NCI-H146 treated with DMSO at 0.1 percent for 48 hours (cell line): ENCODE measurements around the gene LINGO4.

Source experiments
- DNase-seq: peaks from one replicate; lab custom pipeline; 2025; ENCODE audit not compliant: unreplicated experiment; lab: John Stamatoyannopoulos, UW

LINGO4 gene

DNA sequence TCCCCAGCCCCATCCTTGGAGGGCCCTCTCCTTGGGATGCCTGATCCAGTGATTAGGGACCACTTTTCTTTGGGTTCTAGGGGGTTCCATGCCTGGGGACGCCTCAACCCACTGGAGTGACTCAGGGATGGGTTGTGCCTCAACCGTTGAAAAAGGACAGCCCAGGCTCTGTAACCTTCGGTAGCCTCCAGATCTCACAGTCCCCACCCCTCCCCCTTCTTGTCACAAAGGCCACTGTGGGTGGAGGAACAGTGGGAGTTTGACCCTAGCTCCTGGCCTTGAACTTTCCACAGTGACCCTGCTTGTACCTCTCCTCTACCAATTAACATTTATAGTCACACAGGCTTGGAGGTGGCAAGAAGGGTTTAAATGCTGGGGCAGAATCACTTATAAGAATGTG is 29.0 kb upstream of the LINGO4 start:
- DNase-seq, result no peak

DNA sequence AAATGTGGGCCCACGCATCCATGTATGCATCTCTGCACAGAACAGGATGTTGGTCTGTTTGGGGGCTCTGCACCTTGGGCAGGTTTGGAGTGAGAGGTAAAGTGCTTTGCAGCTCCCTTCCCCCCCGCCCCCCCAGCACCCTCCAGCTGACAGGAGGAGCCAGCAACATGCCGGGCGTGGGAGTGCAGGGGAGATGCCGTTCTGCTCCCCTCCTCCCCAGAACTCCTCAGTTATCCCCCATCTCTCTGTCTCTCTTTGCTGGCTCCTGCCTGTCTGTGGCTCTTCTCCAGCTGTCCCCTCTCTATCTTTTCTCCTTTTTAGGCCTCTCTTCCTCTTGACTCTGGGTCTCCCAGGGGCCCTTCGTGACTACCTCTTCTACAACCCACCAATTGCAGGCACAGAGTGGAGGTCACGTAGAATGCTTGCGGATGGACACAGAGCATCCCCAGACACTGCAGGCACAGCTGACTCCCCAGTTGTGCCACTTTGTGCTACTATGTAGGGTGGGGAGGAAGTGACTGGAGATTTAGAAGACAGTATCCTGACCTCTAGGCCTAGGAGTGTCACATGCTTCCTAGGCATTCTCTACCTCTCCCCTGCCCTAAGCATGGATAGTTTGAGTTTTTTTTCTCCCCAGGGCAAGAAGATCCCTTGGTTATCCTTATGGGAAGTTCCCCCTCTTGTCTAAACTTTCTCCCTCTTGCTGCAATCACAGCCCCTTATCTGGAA is 28.1 kb upstream of the LINGO4 start:
- DNase-seq, result no peak

DNA sequence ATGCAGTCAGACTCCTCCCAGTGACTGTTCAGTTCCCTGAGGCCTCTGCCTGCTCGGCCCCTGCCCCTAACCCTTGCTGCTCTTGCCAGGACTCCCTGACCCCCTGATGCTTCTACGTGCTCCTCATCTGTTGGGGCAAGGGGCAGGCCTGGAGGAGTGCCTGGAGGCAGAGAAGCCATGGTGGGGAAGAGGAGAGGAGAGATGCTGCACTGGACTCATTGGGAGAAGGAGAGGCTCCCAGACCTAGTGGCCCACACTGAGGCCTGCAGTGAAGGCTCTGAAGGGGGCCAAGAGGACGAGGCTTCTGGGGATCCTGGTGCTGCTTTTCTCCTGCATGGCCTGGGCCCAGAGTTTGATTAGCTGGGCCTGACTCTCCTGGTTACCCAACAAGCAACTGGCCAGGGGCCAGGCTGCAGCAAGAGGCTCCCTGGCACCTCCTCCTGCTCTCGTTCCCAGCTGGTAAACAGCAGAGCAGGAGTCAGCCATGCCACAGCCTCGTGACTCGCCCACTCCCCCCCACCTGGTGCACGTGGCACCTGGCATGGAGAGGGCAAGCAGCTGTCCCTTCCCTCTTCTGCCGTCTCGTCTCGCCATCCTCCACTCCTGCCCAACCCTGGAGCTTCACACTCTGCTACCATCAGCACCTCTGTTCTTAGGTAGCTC is 27.2 kb upstream of the LINGO4 start:
- no peak for DNase-seq

DNA sequence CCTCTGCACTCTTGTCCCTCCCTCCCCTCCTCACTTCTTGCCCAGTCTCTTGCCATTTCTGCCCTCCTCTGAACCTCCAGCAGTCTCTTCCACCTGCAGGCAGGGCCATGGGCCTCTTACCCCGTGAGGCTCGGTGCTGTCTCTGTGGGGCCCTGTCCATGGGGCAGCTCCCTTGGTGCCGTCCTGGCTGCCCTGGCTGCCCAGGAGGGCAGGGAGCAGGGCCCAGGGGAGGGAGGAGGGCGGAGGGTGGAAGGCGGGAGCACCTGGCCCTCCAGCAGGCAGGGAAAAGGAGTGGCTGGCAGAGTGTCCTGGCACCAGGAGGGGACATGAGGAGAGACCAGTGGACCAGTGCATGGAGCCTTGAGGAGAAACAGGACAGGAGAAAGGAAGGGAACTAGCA is 26.4 kb upstream of the LINGO4 start, which contains the start of gene RORC:
Gene RORC, minus strand, starts transcription at position 198 of the 400 bp plus-strand sequence. Its CDS starts 38 bp downstream, at position 160.
- DNase-seq, result no peak

DNA sequence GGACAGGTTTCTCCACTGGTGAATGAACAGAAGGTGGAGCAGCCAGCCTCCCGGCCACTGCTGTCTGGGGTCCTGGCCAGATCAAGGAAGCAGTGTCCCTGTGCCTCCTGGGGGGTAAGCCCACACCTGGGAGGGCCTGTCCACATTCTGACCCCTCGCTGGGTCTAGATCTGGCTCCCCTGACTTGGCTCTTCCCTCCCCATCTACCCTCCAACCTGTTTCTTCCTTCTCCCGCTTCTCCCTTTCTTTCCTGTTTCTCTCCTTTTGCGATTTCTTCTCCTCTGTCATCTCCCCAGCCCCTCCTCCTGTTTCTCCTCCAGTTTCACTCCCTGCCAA is 26.0 kb upstream of the LINGO4 start:
- DNase-seq, result no peak

DNA sequence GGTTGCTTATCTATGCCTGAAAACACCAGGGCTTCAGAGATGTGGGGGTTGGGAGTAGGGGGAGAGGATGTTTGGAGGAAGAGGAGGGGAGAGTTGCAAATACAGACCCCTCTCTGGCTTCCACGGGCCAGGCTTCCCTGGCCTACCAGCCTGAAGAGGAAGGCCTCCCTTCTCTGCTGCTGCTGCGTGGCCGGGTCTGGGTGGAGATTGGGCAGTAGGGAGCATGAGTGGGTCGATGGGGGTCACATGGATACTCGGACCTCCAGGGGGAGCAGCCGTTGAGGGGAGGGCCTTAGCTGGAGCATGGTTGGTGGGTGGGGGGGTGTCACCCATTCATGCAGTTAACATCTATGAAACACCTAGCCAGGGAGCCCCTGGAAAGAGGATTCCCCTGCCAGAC is 24.8 kb upstream of the LINGO4 start:
- no peak for DNase-seq

DNA sequence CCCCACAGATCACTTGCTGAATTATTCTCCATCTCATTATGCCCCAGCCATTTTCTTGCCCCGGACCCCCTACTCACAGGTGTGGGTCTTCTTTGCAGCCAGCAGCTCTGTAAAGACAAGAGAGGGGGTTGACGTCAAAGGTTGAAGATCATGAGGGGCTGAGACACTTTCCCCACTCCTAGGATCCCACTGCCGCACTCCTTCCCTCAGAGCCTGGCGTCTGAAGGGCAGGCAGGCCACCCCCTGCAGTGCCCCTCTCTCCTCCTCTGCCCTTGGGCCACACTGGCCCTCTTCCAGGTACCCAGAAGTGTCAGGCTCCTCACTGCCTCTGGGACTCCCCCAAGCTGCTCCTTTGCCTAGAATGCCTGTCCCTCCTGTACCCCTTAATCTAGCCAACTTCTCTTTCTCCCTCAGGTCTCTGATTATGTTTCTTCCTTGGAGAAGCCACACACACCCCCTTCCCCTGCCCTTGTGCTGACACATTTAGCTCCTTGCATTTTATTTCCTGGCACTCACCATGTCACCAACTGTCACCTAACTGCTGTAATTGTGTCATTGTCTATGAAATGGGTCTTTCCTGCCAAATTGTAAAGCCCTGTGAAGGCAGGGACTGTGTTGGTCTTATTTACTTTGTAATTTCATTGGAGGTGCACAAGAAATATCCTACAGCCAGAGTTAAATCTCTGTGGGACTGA is 24.3 kb upstream of the LINGO4 start:
- DNase-seq, result no peak

DNA sequence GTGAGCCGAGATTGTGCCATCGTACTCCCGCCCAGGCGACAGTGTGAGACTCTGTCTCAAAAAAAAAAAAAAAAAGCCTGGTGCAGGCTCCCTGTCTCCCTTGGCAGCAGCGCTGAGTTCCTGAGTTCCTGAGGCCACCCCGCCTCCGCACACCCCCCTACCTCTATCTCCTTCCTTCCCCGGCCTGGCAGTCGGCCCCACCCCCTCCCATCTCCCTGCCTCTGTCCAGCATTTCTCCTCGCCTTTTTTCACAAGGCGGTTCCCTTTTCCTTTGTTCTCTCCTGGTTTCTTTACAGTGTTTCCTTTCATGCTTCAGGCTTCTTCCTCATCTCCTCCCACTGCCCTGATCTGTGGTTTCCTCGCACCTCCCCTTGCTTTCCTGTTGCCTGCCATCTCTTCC is 23.7 kb upstream of the LINGO4 start:
- no peak for DNase-seq

DNA sequence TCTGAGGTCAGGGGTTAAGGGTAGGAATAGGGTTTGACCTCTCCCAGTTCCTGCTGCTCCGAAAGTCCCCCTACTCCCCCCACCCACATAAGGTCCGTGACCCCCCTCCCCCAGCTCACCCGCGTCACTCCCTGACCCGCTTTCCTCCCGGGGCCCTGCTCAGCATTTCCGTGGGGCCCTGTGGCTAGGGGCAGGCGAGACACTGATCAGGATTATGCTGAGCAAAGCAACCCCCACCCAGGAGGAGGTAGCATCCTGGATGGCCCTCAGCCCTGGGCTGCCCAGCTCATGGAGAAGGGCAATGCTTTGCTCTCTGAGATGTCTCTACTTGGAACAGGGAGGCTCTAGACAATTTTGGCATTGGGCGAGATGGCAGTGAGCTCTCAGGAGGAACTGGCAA is 22.6 kb upstream of the LINGO4 start:
- DNase-seq, result no peak

DNA sequence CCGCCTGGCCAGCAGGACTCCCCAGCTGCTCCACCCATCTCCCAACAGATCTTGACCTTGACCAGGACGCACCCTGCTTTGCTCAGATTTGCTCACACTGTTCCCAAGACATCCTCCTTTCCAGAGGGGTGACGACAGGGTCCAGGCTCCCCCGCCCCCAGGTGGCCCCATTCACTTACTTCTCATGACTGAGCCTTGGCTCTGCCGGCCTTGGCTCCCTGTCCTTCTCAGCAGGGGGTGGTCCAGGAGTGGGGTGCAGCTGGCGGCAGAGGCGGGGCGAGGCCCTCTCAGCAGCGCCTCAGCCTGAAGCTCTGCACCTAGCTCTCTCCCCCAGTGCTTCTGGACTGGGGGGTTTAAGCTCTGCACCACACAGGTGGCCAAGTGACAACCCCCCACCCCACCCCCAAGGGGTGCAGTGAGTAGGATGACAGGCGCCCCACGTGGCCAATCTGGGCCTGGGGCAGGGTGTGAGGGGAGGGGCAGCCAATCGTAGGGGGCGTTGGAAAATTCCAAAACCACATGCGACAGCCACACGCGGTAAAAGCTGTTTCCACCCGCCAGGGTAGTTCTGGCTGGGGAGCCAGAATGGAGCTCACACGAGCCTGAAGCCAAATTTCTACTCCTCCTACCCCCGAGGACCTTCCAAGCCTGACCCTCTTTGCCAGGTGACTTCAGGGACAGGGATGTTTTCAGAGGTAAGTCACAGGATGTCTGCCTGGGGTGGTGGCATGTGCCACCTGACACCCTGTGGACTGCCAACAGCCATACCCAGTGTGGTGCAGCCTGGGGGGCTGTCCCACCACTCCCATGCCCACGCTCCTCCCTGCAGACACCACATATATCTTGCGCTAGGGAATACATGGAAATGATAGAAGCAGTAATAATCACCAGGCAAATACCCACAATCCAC is 20.8 kb upstream of the LINGO4 start:
- no peak for DNase-seq

DNA sequence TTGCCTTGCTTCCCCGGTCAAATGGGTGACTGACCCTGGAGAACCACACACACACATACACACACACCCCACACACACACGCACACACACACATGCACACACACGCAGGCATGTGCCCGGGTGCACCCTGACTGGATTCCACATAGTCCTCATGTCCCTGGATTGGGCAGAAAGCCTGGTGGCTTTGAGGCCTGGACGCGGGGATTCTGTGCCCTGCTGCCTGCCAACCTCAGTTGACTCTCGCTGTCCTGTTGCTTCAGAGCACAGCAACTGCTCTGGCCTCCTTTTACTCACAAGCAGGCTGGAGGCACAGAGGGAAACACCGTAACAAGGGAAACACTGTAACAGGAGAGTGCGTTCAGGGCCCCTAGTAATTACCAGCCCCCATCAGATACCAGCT is 20.0 kb upstream of the LINGO4 start:
- no peak for DNase-seq

DNA sequence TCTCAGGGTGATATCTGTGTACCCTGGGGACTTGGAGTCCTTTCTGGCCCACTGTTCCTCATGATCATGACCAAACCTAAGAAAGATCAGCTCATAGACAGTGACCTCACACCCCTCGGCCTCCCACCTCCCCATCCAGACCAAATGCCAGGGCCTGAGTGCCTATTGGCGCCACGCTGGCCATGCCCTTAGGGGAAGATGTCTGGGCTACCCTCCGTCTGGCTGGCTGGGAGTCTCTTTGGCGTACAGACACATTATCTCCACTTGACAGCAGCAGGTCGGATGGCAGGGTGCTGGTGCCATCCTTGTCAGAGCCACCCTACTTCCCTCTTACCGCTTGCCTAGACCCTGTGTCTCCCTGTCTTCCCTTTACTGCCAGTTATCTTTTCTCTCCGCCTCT is 18.0 kb upstream of the LINGO4 start:
- no peak for DNase-seq

DNA sequence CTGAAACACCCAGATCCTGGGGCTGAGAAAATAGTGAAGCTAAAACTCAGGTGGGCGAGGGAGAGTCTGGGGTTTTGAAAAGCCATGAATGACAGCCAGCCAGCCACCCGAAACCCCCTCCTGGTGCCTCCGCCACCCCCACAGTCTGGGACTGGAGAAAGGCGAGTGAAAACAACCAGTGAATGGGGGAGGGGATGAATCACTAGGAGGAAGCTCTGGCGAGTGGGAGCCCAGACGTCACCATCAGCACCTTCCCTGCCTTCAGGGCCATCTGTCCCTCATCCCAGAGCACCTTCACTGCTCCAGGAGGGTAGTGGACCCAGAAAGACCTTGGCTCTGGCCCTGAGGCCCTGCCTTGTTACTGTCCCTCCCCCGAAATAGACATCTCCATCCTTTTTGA is 17.2 kb upstream of the LINGO4 start:
- DNase-seq, result no peak

DNA sequence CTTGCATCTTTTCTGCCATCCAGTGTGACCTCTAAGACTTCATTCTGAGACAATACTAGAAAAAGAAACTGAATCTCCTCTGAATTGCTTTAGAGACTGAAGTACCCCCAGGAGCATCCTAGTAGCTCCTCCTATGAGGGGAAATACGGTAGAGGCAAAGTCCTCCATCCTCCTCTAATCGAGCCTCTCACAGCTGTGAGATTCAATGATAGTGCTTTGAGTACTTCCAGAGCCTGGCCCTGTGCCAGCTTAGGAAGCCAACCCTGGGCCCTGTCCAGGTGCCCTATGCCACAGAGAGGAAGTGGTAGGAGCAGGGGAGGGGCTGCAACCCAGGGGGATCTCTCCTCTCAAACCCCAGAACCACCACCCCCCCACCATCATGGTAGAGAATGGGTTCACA is 15.7 kb upstream of the LINGO4 start:
- DNase-seq, result no peak

DNA sequence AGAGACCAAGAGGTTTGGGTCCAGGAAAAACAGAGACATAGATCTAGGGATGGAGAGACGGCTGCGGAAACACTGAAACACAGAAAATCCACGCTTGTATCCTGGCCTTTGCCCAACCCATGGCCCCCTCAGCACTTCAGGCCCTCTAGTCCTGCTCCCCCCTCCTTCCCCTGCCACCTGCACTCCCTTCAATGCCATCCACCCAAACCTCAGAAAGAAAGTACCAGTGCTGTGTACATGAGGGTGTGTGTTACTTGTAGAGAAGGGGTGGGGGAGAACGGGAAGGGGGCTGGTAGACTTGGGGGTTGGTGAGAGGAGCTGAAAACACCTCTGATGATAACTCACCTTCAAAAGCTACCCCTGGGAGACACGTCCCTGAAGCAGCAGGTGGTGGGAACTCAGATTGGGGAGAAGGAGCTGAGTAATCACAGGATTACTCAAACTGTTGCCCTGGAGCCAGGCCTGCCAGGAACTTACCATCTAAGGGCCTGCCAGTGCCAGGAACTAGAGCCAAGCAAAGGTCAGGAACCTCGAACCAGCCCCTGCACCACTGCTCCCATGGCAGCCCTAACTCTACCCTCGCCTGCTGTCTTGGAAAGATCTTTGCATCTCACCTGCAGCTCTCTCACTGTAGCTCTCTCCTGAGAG is 14.9 kb upstream of the LINGO4 start:
- DNase-seq, result no peak

DNA sequence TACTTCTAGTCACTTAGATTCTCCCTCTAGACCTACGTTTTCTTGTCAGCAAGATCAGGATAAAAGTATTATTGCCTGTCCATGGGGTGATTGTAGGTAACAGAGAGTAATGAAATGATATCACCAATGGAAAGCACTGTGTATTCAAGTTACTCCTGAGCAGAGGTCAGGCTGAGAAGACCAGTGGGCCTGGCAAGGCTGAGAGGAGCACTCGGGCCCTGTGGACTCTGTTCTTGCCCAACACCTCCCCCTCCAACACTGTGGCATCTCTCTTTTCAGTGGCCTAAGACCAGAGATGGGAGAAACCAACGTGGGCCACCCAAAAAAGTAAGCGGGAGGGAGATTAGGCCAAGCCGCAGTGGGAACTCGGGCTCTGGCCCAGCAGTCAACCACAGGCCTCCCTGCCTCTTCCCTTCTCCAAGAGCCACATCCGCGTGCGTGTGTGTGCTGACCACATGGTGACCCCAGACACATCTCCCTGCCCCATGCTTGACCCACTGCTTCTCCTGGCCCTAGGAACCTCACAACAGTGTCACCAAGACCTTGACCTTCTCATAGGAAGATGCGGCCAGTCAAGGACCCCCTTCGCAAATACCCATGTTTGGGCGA is 14.1 kb upstream of the LINGO4 start:
- no peak for DNase-seq

DNA sequence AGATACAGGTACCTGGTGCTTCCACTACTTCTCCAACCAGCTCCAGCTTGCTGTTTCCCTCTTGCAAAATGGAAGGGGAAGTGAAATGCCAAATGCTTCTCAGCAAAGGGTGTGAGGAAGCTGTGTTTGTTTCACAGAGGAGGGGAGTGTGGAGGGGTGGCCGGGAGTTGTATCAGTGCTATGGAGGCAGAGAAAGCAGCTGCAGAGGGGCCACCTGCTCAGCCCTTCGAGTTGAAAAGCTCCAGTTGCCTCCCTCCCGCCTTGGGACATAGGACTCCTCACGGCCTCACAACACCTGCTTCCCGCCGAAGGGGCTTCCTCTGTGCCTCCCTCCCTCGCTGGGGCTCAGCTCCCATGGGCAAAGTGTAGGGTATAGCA is 12.1 kb upstream of the LINGO4 start:
- no peak for DNase-seq

DNA sequence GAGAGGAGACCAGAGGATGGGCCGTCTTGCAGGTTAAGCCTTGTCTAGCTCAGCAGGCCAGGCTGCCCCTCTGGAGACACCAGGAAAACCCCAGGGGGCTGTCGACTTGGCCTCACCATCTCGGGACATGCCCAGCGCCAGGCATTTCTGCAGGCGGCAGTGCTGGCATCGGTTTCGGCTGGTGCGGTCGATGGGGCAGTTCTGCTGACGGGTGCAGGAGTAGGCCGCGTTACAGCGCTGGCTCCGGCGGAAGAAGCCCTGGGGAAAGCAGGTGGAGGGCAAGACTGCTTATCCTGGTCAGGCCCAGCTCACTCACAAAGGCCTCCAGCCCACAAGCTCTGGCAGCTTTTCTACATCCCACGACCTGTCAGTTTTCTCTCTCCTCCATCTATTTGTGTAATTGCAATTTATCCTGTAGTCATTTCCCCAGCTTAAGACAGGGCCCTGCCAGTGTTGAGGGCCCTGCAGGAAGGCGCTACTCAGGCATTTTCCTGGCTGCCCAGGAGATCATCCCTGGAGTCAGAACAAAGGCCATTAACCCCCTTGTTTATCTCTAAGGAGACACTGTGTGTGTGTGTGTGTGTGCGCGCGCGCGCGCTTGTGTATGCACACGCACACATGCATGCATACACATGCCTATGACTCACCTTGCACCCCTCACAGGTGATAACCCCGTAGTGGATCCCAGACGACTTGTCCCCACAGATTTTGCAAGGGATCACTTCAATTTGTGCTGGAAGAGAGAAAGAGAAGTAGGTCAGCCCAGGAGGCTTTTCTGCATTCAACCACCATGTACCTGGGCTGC is 11.5 kb upstream of the LINGO4 start:
- no peak for DNase-seq

DNA sequence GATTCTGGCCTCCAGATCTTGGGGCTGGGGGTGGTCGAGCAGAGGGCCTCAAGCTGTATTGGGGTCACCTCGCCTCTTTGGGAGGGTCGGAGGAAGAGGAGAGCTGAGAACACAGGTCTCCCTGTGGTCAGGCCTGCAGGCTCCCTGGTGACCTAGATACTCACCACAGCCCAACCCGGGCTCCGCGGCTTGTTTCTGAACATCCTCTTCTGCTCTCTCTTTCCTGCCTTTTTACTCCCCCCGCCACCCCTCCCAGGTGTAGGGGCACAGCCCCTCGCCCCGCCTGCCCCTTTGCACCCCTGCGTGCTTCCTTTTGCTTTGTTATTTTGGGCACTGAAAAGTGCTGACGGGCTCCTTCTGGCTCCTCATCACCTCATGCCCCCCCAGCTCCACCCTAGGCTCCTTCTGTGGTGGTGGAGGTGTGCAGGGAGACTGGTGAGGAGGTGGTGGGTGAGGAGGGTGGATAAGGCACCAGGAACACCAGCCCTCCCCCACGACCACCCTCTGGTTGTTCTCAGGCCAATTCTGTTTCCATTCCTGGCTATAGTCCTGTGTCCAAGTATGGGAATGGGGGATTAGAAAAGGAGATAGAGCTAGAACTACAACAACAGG is 10.6 kb upstream of the LINGO4 start:
- DNase-seq, result no peak
